HG02798 (cell line): Measurements from ENCODE around the gene CPTP.
"Not testable (repeated sequence)": the region's sequence is repeated elsewhere in the genome, so short reads cannot be mapped to it uniquely, and the experiment has no call there.

Experiments used
- ATAC-seq: cut with Tn5 transposase; IDR thresholded peaks from one replicate; pipeline ENCODE4 v1.9.1; 2021; ENCODE audit warnings: mild to moderate bottlenecking; ENCODE audit not compliant: unreplicated experiment, poor library complexity

Gene CPTP

DNA sequence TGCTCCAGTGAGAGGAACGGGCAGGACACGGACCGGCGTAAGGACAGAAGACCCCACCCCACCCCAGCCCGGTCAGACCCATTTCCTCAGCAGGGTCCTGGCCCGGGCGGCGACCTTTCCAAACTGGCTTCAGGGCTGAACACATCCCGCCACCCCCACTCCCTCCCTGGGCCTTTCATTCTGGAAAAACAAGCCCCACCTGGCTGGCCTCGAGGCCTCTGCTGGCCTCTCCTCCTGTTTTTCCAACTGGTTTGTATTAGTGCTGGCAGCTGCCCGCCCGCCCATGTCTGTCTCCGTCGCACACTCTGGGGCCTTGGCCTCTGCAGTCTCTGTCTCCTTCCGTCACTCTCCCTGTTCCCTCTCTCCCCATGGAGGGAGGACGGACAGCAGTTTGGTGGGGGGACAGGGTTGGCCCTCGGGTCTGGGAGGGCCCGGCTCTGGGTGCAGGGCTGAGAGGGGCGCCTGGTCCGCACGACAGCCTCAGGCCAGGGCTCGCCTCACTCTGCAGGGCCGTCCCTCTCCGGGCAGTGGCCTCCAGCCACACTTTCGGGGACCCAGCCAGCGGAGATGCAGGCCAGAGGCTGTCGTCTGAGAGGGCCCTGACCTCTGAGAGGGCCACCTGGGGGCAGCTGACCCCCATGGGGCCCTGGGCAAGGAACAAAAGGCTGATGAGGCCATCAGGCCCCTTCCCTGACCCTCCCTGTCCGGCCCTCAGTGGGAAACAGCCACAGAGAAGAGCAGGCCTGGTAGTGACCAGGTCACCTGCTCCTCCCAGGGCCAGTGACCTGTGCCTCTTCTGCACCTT is 35.3 kb downstream of the CPTP start:
- ATAC-seq: no peak

DNA sequence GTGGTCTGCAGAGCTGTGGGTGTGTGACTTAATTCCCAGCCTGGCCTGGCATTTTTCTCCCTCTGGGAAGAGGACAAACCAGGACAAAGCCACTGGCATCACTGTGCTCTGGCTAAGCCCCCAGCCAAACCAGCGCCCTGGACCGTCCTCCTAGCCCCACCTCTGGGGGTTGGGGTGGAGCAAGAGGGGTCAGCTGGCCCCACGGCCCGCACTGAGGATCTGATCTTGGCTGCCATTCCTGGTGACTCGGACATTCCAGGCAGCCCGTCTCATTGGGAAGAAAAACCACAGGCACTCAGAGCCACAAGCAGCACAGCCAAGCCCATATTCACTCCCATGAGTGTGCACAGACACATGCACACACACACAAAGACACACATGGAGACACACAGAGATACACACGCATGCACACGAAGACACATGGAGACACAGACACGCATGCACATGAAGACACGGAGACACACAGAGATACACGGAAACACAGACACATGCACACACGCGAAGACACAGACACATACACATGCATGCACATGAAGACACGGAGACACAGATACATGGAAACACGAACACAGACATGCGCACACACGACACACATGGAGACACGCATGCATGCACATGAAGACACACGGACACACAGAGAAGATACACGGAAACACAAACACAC is 36.0 kb downstream of the CPTP start:
- no peak for ATAC-seq

DNA sequence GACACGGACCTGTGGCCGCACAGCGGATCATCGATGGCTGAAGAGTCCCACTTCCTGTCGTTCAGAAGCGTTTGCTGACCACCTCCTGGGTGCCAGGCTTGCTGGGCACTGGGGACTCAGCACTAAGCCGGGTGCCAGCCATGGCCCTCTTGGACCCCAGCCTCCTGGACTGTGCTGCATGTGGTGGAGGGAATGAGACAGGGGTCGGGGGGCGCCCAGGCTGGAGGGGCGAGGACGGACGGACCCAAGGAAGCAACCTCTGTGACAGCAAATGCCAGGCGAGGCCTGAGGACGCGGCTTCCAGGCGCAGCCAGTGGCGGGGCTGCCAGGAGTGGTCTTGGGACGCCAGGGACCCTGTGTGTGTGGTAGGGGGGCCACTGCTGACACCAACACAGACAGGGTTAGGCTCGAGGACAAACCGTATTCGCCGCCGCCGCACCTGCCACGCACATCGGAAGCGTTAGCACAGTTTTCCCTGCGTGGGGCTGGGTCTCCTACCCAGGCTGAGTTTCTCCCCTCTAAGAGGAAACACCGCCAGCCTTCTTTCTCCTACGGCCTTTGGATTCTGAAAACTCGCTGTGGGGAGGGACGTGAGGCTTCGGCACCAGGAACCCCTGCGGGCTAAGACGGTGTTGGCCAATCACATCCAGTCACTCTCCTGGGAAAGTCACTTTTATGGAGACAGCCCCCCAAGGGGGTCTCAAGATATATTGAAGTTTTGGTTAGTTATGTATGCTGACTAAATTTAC is 36.8 kb downstream of the CPTP start:
- ATAC-seq: no peak

DNA sequence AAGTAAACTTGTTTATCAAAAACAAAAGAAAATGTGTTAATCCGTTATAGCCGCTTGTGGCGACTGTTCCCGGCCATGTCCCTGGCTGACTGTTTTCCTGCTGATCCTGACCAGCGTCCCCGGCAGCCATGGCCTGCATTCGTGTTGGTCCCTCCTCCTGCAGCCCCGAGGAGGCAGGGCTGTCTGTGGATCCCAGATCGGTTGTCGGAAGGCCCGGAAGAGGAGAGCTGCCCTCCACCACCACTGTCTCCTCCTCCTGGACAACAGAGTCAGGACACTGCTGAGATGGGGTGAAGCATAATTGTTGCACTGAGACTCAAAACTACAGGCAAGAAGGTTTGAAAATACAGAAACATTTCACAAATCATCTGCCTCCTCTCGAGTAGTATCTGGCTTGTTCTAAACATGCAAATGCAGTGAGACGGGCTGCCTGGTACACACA is 37.4 kb downstream of the CPTP start:
- no peak for ATAC-seq

DNA sequence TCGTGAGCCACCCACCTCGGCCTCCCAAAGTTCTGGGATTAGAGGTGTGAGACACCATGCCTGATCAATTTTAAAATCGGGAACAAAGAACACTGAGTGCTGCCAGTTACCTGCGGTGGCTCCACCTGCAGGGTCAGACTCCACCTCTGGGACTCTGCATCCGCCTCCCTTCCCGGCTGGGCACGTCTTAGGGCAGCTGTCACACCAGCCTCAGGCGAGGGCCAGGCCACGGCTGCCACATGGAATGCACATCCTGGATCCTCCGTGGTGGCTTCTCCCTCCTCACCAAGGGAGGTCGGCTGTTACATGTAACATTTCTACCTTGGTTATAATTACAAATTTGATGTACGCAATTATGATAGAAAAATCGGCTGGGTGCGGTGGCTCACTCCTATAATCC is 39.7 kb downstream of the CPTP start:
- no peak for ATAC-seq

DNA sequence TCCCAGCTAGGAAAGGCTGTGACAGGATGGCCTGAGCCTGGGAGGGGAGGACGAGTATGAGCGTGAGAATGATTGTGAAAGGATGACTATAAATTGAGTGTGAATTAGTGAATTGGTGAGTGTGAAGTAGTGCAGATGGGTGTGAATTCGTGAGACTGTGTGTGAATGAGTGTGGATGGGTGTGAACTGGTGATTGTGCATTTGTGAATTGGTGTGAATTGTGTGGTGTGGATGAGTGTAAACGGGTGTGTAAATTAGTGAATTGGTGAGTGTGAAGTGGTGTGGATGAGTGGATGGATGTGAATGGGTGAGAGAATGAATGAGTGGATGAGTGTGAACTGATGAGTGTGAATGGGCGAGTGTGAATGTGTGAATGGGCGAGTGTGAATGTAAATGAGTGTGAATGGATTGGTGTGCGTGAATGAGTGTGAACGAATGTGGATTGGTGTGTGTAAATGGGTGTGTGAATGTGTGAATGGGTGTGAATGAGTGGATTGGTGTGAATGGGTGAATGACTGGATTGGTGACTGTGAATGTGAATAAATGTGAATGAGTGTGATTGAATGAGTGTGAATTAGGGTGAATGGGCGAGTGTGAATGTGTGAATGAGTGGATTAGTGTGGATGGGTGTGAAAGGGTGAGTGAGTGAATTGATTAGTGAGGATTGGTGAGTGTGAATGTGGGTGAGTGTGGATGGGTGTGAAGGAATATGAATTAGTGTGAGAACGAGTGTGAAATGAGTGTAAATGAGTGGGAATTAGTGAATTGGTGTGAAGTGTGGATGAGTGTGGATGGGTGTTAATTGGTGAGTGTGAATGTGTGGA is 41.5 kb downstream of the CPTP start:
- ATAC-seq: no peak

DNA sequence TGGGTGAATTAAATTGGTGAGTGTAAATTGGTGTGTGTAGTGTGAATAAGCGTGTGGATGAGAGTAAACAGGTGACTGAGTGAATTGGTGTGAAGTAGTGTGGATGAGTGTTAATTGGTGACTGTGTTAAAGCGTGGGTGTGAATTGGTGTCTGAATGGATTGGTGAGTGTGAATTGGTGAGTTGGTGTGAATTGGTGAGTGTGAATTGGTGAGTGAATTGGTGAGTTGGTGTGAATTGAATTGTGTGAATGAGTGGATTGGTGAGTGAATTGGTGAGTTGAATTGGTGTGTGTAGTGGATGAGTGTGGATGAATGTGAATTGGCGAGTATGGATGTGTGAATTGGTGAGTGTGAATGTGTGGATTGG is 42.1 kb downstream of the CPTP start:
- no peak for ATAC-seq

DNA sequence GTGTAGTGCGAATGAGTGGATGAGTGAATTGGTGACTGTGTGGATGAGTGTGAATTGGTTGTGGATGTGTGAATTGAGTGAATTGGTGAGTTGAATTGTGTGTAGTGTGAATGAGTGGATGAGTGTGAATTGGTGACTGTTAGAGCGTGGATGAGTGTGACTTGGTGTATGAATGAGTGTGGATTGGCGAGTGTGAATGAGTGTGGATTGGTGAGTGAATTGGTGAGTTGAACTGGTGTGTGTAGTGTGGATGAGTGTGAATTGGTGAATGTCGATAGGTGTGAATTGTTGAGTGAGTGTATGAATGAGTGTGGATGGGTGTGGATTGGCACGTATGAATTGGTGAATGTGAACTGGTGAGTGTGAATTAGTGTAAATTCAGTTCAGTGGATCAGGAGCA is 42.7 kb downstream of the CPTP start:
- no peak for ATAC-seq

DNA sequence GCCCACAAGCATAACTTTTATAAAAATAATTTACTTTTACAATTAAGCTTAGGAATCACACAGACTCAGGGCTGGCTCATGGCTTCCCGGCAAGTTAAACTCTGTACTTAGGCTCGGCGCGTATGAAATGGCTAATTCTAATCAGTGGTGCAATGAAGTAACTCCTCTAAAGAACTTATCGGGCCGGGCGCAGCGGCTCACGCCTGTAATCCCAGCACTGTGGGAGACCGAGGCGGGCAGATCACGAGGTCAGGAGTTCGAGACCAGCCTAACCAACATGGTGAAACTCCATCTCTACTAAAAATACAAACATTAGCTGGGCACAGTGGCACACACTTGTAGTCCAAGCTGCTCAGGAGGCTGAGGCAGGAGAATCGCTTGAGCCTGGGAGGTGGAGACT is 45.5 kb downstream of the CPTP start:
- ATAC-seq: not testable (repeated sequence)

DNA sequence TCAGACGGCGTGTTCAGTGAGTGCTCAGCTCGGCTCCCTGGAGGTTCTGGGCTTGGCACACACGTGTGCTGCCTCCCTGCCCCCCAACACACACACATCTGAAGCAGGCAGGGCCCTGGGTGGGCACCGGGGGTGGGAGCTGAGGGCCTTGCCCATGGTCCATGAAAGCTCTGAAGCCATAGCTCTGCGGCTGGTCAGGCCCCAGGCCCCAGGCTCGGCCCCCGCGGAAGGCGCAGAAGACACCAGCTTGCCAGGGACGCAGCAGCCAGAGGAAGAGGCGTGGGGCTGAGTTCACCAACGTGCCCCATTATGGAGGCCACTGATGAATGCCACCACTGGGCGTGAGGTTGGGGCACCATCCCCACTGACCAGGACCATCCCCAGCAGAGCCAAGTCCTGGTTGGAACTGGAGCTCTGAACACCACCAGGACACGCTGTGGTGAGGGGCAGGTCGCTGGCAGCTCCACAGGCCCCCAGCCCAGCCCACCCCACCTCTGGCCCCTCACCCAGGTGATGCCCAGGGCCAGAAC is 46.2 kb downstream of the CPTP start:
- no peak for ATAC-seq

DNA sequence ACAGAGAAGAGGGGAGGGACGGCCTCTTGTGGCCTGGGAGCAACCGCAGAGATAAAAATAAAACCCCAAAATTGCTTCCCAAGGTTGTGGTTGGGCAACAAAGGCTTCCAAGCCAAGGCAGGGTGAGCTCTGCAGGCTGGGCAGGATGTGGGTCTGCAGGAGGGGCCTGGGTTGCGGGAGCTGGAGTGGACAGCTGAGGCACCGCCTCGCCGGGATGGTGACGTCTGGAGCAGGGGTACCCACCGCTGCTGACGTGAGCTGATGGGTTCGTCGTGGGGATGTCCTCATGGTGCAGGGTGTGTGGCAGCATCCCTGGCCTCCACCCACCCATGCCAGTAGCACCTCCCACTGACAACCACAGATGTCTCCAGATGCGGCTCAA is 46.8 kb downstream of the CPTP start:
- ATAC-seq: no peak

DNA sequence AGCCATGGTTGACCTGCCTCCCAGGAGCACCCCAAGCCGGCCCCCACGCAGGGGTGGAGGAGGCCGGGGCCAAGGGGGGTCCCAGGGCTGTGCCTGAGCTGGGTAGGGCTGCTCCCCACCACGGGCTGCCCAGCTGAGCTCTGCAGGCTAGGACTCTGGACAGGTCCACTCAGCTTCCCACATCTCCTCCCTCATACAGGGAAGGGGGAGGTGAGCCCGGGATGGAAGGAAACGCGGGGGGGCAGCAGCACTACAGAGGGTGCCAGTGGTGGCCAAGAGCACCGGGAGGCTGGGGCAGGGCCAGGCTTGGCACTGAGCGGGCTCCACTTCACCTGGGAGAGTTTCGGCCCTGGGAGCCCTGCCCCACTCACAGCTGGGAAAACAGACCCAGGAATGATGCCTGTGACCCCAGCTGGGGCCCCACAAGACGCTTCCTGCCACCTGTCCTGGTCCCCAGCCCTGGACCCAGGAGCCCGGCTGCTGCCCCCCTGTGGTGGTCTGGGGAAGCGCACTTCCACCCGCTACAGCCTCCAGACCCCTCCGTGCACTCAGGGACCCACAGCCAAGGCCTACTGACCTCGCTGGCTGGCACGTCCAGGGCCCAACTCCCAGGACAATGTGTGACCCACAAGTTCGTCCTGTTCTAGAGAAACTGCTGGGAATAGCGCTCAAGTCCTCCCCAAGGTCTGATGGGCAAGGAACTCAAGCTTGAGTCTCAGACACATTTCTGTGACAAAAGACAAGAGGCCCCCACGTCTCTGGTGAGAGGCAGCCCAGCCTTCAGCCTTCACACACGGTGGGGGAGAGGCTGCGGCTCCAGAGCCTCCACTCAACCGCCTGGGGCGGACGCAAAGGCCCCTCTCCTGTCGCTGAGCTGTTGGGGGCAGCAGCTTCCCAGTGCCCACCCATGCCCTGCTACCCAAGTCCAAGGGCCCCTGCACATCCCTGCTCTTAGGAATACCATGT is 47.4 kb downstream of the CPTP start:
- peak; percentile 18 for ATAC-seq

DNA sequence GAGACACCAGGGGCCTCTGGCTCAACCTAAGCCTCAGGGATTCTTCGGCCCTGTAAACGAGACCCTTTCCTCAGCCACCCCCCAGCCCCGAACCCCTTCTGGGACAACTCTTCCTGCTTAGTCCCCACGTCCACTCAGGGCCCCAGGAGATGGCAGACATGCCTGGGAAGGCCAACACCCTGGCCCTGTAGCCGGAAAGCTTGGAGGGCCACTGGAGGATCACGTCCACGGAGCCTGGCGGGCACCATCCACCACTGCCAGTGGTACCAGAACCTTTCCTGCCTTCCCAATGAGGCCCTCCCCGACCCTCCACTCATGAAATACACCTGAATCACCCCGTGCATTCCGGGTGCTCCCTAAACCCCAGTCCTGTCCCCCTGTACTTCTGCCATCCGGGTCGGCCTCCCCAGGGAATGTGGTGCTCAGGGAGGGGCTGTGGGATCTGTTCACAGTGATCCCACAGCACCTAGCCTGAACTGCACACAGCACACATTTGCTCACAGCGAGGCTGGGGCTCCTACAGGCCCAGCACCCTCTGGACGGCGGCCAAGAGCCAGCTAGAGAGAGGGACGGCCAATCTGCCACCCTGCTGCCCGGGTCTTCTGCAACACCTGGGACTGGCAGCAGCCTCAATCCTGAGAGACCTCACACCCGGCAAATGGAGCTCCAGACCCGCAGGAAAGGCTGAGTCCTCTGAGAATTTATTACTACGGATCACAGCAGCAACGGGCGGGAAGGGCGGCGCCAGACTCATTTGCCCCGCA is 48.6 kb downstream of the CPTP start:
- ATAC-seq: no peak

DNA sequence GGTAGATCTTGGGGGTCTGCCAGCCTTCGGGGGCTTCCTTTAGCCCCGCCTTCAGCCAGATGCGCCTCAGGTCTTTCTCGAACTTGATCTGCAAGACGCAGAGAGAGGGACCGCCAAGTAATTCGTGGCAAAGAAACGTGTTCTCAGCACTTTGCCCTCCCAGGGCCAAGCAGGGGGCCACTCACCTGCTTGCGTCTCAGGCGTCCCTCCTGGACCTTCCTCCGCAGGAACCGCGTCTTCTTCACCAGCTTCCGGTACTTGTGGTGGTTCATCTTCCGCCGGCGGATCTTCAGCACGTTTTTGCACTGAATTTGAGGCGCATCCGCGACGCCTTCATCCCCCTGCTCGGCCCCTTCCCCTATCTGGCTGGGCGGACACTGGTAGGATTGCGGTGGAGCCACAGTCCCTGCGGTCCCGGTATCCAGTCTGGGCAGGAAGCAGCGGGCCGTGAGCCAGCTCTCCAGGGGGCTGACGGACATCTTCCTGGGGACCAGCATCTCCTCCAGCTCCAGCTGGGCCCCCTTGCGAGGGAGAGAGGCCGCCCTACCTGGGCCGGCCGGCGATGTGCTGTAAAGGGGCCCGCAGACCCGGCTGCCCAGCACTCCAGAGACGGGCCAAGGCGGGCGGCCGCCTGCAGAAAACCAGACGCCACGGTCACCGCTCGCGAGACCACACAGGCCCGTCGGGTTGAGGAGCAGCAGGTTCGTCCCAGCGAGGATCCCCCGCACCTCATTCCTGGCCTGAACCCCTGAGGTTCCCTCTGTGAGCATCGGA is 49.4 kb downstream of the CPTP start:
- ATAC-seq: no peak

DNA sequence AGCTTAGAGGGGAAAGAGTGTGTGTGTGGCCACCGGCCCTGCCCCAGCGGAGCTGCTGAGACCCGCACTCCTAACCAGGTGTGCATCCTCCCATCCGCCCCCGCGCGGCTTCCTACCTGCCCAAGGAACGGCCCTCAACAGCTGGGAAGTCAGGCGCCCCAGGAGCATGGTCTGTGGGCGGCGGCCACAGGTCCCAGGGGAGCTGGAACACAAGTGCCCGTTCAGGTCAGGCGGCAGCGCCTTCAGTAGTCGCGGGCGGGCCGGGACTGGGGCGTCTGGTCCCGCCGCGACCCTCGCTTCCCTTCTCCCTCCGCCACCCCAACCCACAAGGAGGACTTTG is 50.0 kb downstream of the CPTP start:
- ATAC-seq: peak; percentile 4

DNA sequence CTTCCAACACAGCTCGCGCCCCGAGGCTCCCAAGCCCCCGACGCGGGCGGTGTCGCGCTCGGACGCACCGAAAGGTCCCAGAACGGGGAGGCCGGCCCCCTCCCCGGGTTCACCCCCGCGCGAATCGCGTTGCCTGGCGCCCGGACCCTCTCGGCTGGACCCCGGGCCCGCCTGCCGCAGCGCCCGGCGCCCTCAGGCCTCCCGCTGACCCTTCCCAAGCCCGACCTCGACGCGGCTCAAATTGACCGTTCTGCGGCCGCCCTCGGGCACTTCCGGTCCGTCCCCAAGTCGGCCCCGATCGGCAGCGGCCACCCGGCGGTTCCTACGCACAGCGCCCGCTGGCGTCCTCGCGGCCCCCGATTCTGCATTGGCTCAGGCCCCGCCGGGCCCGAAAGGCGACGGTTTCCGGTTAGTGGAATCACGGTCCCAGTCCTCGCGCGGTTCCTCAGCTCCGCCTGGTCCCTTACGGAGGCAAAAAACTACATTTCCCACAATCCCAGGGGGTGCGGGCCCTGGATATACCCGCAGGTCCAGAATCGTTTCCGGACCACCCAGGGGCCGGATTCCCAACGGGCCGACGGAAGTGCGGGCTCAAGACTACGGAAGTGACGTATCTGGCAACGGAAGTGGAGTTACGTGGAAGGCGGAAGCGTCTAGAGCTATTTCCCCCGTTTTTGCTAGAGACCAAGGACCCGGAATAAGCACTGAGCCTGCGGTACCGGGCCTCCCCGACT is 50.5 kb downstream of the CPTP start, which contains the start of gene AURKAIP1:
AURKAIP1 (minus strand) TSS at position 279 of the 734 bp plus-strand sequence. CDS start 451 bp downstream, outside the sequence.
- ATAC-seq: peak; percentile 88
